ENCODE results near the gene ZNF600. TPM values are rescaled to one million over a fixed set of nuclear protein-coding genes. Genes with fewer than 3 reads are reported as not detected.

The ZNF600 gene
- total RNA-seq, 1 donor from 2014 or later: 3.7 TPM

Other genes starting within 250 kb of the ZNF600 start
- gene ZNF701, start 216.5 kb downstream of the ZNF600 start, total RNA-seq: 10.0 and 14.9 TPM in 2 replicates
- gene ZNF83, start 148.4 kb downstream of the ZNF600 start, total RNA-seq: 34.4 and 52.9 TPM in 2 replicates
- 8.7 and 11.1 TPM in 2 replicates for gene ZNF611, start 51.7 kb downstream of the ZNF600 start, total RNA-seq
- 16.9 and 28.0 TPM in 2 replicates for gene ZNF28, start 34.8 kb upstream of the ZNF600 start, total RNA-seq
- gene ZNF468, start 70.8 kb upstream of the ZNF600 start, total RNA-seq: 19.8 and 39.5 TPM in 2 replicates
- gene ZNF320, start 110.8 kb upstream of the ZNF600 start, total RNA-seq: 7.5 and 9.1 TPM in 2 replicates
- 5.1 and 9.1 TPM in 2 replicates for gene ZNF888, start 136.6 kb upstream of the ZNF600 start, total RNA-seq
- 6.2 and 11.6 TPM in 2 replicates for gene ZNF816, start 176.1 kb upstream of the ZNF600 start, total RNA-seq
- gene ERVV-1, start 227.1 kb upstream of the ZNF600 start, total RNA-seq: not detected in 2 replicates

Measured in pulmonary artery endothelial cell (primary cell).